Left lung (tissue), 10 donors: Measurements from ENCODE around the gene PSMB9. TPM values are rescaled to one million over a fixed set of nuclear protein-coding genes. Genes with fewer than 3 reads are reported as not detected.

Experiments used
- ATAC-seq: fragments of 200-7000 bp; cut with Tn5 transposase; one replicate; pipeline ENCODE4 v1.9.1; 2020; ENCODE audit warnings: moderate library complexity
- DNase-seq, 4 donors: peaks; one replicate each; pipeline ENCODE4 v3.0.0-alpha.2; 2013 to 2020
- H3K27ac ChIP-seq, 2 donors: fragments of 200-600 bp; sonication (generic) in 1 of 2; one replicate each; pipeline versions ENCODE4 v1.5.0 to v1.8.0; 2020 to 2021
- H3K27me3 ChIP-seq, 2 donors: fragments of 200-600 bp; sonication (generic) in 1 of 2; one replicate each; pipeline versions ENCODE4 v1.5.0 to v1.8.0; 2020 to 2021
- H3K36me3 ChIP-seq, 2 donors: fragments of 200-600 bp; sonication (generic) in 1 of 2; one replicate each; pipeline versions ENCODE4 v1.5.0 to v1.8.0; 2020 to 2021
- H3K4me1 ChIP-seq, 2 donors: fragments of 200-600 bp; one replicate each; pipeline ENCODE4 v1.8.0; 2021
- H3K4me3 ChIP-seq, 2 donors: fragments of 200-600 bp; sonication (generic) in 1 of 2; one replicate each; pipeline versions ENCODE4 v1.5.0 to v1.8.0; 2020 to 2021; ENCODE audit warnings: mild to moderate bottlenecking in 1 of 2
- H3K9me3 ChIP-seq, 2 donors: fragments of 200-600 bp; sonication (generic) in 1 of 2; one replicate each; pipeline versions ENCODE4 v1.5.0 to v1.8.0; 2020 to 2021
- intact Hi-C, 2 donors: fragments of 100-400 bp; cut with DNase I; formaldehyde crosslinking; loops; one replicate each; pipeline versions ENCODE4 v1.11.2 to v1.14.2; 2022
- polyA plus RNA-seq, 6 donors: library from polyadenylated mRNA; unstranded; fragments of 120-200 nt; gene quantifications; one replicate each; pipeline ENCODE4 v1.2.1, GENCODE V29; 2013; ENCODE audit not compliant: insufficient read length in 6 of 6
- total RNA-seq, 2 donors: library from RNA; stranded (reverse); fragmentation: NEBNext Ultra II Directional; extraction: Animal tissue kit (Norgen Biotek cat#: 25700); gene quantifications; one replicate each; pipeline ENCODE4 v1.2.1, GENCODE V29; 2021
- TF ChIP-seq, protein P1 (sequence below), 2 donors: fragments of 200-600 bp; sonication (generic) in 1 of 2; IDR thresholded peaks; one replicate each; pipeline versions ENCODE4 v1.5.0 to v1.8.0; 2021; ENCODE audit warnings: antibody characterized with exemption in 2 of 2
- donor health status: DM: no; HTN: yes; CAD: no.
- donor health status: DM: no; HTN: no; CAD: no.

PSMB9 gene
- total and polyA plus RNA-seq, 8 donors: 12.9 to 67.9 (median 15.9) TPM

DNA sequence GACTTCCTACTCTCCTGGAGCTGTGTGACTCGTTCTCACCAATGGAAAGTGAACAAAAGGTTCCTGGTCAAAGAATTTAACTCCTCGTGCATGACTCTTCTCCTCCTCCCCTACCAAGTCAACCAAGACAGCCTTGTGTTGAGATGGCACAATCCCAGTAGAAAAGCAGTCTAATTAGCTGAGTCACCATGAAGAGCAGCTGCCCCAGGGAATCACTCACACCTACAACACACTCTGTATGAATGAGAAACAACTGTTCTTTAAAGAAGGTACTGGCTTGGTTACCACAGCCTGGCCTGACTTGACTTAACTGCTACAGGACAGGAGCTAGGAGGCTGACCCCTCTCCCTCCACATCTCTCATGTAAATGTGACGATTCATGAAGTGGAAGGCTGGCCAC, 34.3 kb upstream of the PSMB9 start:
- TF ChIP-seq, protein P1, sequence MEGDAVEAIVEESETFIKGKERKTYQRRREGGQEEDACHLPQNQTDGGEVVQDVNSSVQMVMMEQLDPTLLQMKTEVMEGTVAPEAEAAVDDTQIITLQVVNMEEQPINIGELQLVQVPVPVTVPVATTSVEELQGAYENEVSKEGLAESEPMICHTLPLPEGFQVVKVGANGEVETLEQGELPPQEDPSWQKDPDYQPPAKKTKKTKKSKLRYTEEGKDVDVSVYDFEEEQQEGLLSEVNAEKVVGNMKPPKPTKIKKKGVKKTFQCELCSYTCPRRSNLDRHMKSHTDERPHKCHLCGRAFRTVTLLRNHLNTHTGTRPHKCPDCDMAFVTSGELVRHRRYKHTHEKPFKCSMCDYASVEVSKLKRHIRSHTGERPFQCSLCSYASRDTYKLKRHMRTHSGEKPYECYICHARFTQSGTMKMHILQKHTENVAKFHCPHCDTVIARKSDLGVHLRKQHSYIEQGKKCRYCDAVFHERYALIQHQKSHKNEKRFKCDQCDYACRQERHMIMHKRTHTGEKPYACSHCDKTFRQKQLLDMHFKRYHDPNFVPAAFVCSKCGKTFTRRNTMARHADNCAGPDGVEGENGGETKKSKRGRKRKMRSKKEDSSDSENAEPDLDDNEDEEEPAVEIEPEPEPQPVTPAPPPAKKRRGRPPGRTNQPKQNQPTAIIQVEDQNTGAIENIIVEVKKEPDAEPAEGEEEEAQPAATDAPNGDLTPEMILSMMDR (IDR thresholded peaks at IDR 0.05): no peak
- intact Hi-C loops: no loop called here
- no peak for ATAC-seq

DNA sequence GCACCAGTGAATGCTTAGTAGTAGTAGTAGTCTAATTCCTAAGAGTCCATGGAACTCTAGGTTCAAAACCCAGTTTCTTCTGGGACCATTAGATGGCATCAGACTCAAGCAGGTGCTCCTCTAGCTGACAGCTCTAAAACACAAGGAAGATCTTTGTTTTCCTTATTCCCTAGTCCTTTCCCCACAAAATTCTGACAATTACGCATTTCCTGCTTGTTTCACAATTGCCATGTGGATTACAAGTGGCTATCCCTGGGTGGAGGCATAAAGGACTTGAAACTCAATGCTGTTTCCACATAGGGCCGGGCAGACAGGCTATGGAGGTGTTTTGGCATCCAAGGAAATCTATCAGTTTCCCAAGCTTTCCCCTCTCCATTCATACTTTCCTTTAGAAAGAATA, 28.0 kb upstream of the PSMB9 start:
- TF ChIP-seq, protein P1 (IDR thresholded peaks at IDR 0.05): peak in 1 of 2 donors; percentile 30
- Histone ChIP-seq H3K36me3 (peaks cover 0 to 42% of the 10 kb centered on the region in 2 donors), H3K27ac (peak overlapping the region in 1 of 2 donors; percentile 13), H3K4me3 (no peak overlapping the region), H3K9me3 (no peaks in the 10 kb centered on the region), H3K27me3 (no peaks in the 10 kb centered on the region), H3K4me1 (peaks cover 0 to 4% of the 10 kb centered on the region in 2 donors)
- peak in 1 of 4 donors; percentile 16 for DNase-seq
- peak; percentile 77 for ATAC-seq
- intact Hi-C loops: no loop called here

More for the DNA sequence above, 34.3 kb upstream of the PSMB9 start:
- no peak overlapping the region for H3K27ac ChIP-seq
- no peaks in the 10 kb centered on the region for H3K27me3 ChIP-seq
- DNase-seq: no peak
- H3K9me3 ChIP-seq: no peaks in the 10 kb centered on the region
- H3K4me1 ChIP-seq: no peaks in the 10 kb centered on the region
- no peak overlapping the region for H3K4me3 ChIP-seq
- no peaks in the 10 kb centered on the region for H3K36me3 ChIP-seq

DNA sequence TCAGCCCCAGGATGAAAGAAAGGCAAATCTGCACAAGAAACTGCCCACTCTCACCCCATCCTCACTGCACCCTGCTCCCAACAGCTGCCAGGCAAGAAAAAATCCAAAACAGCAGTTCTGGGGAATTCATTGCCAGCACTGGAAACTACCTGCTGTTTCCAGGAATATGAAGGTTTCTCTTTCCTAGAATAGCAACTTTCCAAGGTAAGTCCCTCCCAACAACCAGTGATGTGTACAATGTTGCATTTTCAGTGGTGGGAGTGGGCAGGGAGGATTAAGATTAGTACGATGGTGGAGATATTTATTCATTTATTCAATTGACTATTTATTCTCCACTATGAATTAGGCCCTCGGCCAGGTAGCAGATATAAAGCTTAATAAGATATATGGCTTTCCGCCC, 27.0 kb upstream of the PSMB9 start:
- no peaks in the 10 kb centered on the region for H3K9me3 ChIP-seq
- no peaks in the 10 kb centered on the region for H3K27me3 ChIP-seq
- ATAC-seq (no peak), DNase-seq (no peak)
- intact Hi-C loops: no loop called here
- no peak overlapping the region for H3K27ac ChIP-seq
- H3K36me3 ChIP-seq: peaks cover 0 to 52% of the 10 kb centered on the region in 2 donors
- TF ChIP-seq, protein P1 (IDR thresholded peaks at IDR 0.05): no peak
- peaks cover 0 to 4% of the 10 kb centered on the region in 2 donors for H3K4me1 ChIP-seq
- no peak overlapping the region for H3K4me3 ChIP-seq

DNA sequence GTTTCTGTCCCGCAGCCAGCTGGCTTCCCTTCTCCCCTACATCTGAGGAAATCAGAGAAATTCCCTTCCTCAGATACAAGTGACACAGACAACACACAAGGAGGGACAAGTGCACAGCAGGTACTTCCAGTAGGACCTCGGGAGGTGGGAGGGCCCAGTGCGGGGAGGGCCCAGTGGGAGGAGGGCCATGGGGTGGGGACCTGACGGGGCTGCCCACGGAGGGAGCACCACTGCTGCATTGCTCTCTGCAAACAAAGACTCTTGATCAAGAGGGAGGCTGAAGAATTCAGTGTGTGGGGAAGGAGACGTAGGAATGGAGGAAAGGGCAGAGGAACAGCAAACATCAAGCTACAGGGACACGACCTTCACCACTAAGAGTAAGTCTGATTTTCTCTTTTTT, 24.5 kb upstream of the PSMB9 start:
- Histone ChIP-seq H3K4me1 (peaks cover 0 to 11% of the 10 kb centered on the region in 2 donors), H3K9me3 (no peaks in the 10 kb centered on the region), H3K4me3 (no peak overlapping the region), H3K36me3 (peaks cover 0 to 71% of the 10 kb centered on the region in 2 donors), H3K27me3 (no peaks in the 10 kb centered on the region), H3K27ac (no peak overlapping the region)
- TF ChIP-seq, protein P1 (IDR thresholded peaks at IDR 0.05): no peak
- intact Hi-C loops: no loop called here
- DNase-seq (no peak), ATAC-seq (peak; percentile 22)

DNA sequence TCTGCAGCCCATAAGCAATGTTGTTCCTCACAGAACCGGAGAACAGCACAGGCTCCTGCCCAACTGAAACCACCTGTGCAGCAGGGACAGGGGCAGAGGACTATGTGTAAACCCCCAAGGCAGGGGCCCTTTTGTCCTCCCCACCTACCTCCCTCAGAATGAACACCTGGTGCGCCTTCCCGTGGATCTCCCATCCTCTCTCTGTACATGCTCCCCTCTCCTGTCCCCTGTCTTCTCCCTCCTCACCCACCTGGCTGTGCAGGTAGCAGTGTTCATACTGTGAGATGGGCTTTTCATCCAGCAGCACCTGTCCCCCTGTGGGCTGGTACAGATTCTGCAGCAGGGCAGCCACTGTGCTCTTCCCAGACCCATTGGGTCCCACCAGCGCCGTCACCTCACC, 24.0 kb upstream of the PSMB9 start:
- H3K9me3 ChIP-seq: no peaks in the 10 kb centered on the region
- intact Hi-C loops: no loop called here
- no peak for DNase-seq
- H3K36me3 ChIP-seq: peaks cover 0 to 76% of the 10 kb centered on the region in 2 donors
- peaks cover 0 to 11% of the 10 kb centered on the region in 2 donors for H3K4me1 ChIP-seq
- ATAC-seq: no peak
- H3K4me3 ChIP-seq: no peak overlapping the region
- TF ChIP-seq, protein P1 (IDR thresholded peaks at IDR 0.05): no peak
- H3K27ac ChIP-seq: no peak overlapping the region
- no peaks in the 10 kb centered on the region for H3K27me3 ChIP-seq
